GM21529 (cell line): ENCODE measurements around the gene FARS2.

Source experiments
- ATAC-seq: cut with Tn5 transposase; IDR thresholded peaks from one replicate; pipeline ENCODE4 v1.9.1; 2021; ENCODE audit not compliant: unreplicated experiment

FARS2 gene

DNA sequence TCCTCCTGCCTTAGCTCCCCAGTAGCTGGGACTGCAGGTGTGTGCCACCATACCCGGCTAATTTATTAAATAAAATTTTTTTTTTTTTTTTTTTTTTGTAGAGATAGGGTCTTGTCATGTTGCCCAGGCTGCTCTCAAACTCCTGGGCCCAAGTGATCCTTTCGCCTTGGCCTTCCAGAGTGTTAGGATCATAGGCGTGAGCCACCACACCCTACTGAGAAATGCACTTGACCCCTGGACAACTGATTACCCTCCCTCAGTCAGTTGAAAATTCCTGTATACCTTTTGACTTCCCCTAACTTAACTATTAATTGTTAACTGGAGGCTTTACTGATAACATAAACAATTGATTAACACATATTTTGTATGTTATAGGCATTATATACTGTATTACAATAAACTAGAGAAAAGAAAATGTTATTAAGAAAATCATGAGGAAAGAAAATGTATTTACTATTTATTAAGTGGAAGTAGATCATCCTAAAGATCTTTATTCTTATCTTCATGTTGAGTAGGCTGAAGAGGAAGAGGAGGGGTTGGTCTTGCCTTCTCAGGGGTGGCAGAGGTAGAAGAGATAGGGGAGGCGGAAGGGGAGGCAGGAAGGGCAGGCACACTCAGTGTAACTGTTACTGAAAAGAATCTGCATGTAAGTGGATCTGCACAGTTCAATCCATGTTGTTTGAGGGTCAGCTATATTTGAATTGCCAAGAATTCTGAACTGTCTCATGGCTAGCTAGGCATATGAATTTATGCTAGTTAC, 104.3 kb downstream of the FARS2 start:
- ATAC-seq = no peak

- ATAC-seq = no peak
Measured at GRCh38 chr6:5366941-5367340, 105.6 kb downstream of the FARS2 start.

DNA sequence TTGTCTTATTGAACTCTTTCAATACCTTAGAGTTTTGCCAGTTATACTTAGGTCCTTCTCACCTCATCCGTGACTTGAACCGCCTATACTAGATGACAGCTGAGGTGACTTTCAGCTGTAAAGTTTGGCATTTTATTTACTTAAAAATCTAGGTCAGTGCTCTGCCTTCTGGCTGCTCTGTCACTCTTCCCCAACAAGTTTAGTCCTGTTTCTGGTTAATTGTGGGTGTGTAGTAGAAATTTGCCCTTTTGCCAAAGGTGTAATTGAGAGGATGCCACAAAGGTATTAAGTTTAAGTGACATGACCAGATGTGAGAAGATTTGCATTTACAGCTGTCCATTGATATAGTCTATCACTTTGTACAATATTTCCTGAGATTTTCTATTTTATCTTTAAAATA, 106.2 kb downstream of the FARS2 start:
- ATAC-seq = no peak

DNA sequence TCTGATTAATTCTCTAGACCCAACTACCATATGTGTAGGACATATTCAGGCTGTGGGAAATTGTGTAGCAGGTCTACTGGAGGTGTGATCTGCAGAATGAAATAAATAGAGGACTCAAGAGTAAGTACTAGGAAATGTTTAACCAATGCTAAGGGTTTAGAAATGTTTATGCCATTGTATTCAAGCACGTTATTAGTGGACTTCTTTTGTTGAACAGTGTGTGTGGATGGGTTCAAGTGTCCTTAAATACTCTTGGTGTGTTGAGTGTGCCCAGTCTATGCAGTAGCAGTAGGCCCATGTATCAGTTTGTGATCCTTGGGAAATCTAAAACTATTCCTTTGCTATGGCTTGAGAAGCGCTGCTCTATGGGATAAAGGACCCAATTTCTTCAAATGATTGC, 112.1 kb downstream of the FARS2 start:
- ATAC-seq = no peak

DNA sequence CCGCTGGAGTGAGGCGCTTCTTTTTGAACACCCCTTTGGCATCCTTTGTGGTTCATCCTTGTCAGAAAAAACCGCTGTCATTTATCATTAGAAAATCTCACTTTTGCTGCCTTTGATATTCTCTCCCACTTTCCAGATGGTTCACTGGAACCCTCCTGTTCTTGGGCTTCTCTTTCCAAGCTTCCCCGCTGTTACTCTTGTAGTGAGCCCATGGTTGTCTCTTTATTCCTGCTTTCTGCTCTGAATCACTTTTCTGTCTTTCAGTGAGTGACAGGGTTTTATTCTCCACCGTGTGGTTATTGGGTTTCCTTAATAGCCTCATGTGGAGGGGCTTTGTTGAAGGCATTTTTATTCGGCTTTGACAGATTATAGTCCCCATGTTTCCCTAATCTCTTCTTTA, 117.0 kb downstream of the FARS2 start:
- ATAC-seq = no peak

DNA sequence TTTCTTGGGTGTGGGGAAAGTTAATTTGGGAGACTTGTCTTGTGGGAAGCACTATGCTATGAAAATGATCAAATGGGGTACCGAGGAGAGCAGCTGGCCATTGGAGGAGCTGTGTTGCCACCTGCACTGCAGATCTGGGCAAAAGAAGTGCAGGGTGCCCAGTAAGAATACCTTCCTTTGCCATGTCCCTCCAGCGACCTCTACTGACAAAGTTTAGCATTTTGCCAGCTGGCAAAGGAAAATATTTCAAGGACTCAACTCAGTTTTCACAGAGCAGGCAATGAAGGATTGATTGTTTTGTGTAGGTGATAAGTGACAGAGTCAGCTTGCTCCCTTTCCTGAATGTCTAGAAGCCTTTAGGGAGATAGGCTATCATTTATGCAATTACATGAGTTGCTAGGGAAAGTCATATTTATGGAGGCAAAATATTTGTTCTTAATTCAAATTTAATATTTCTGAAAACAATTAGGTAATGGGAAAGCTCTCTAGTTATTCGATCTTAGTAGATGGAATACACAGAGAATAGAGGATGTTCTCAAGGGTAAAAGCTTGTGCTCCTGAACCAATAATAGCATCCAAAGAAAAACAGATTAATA, 118.4 kb downstream of the FARS2 start:
- ATAC-seq = no peak

DNA sequence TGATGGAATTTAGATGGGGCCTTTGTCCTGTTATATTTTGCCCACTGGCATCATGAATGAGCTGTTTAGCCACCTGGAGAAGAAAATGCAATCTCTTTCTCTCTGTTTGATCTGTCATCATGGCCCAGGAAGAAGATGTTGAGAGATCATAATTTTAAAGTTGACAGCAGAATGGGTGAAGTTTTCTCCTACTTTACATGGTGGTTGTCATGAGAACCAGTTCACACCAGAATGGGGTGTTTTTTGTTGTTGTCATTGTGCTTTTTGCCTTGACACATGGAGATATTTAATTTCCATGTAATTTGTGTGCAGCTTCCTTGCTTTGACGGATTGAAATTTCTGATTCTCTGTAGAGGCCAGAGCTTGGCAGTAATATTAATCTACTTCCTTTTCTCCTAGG, 122.5 kb downstream of the FARS2 start:
- no peak for ATAC-seq

DNA sequence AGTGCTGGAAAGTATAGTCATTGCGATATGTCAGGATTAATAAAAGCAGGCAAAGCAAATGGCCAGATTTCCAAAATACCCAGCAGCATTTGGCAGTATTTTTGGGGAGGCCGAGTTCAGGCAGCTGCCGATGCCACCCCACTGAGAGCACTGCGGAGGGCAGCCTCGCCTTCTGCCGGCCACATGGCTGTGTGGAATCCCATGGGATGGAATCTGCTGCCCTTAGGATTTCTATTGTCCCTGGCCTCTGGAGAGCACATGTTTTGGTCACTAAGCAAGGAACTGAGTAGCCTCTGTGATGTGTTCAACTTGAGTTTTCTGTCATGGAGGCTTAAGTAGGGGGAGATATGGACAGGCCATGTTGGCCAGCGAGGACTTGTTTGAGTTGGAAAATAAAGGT, 123.0 kb downstream of the FARS2 start:
- no peak for ATAC-seq

DNA sequence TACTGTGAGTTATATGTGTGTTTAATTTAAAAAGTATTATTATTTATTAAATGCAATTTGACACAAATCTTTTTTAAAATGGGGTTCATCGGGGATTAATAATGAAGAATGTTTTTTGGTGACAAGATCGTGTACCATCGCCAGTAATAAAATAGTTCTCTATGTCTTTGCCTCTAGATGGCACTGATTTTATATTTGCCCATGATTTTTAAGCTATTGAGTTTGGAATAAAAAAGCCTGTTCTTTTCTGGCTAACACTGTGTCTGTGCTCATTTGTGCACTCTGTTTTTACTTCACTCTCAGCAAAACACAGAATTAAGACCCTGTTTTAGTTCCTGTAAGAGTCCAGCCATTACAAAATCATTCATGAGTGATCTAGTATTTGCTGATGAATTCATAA, 127.0 kb downstream of the FARS2 start:
- no peak for ATAC-seq

GRCh38 chr6:5389086-5389745, 127.9 kb downstream of the FARS2 start:
- ATAC-seq = no peak

- no peak for ATAC-seq
Measured at GRCh38 chr6:5390177-5390576, 128.9 kb downstream of the FARS2 start.

DNA sequence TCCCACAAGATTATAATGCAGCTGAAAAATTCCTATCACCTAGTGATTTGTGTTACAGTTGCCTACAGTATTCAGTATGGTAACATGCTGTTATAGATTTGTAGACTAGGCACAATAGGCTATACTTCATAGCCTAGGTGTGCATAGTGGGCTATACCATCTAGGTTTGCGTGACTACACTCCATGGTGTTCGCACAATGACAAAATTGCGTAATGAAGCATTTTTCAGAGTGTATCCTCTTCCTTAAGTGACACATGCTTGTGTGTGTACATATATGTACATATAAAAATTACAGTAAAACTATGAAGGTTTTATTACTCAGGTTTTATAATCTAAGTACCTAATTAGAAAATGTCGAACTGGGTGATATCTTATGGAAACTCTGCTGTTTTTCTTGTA, 133.0 kb downstream of the FARS2 start:
- no peak for ATAC-seq

- no peak for ATAC-seq
Measured at GRCh38 chr6:5395719-5396118, 134.4 kb downstream of the FARS2 start.

DNA sequence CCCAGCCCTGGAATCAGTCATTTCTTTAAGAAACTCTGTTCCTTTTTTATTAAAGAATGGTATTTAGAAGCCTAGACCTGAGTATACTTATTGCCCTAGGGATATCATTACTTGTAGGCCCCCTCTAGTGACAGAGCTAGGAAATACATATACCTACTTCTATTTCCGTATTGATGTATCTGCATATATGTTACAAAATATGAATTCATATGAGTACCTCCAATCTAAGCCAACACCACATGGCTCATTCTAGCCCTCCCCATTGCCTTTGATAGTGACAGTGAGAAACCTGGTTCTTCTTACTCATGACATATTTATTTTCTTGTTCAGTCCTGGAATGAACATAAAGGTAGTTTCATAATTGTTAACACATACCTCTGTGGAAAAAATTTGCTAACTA, 137.2 kb downstream of the FARS2 start:
- peak; percentile 81 for ATAC-seq

DNA sequence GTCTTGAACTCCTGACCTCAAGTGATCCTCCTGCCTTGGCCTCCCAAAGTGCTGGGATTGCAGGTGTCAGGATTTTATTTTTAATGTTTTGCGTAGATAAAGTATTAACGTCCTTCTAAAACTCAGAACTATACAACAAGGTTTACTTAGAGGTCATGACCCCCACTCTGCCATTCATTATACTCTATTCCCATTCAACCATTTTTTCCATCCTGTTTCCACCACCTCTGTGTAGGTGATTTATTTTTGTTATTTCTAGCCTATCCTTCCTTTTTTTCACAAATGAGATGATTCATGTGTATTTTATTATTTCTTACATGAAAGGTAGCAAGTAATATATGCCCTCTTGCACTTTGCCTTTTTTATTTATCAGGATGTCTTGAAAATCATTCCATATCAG, 138.1 kb downstream of the FARS2 start:
- no peak for ATAC-seq

- no peak for ATAC-seq
Measured at GRCh38 chr6:5401845-5402738, 140.8 kb downstream of the FARS2 start.

GRCh38 chr6:5403076-5403475, 141.8 kb downstream of the FARS2 start:
- ATAC-seq = no peak

GRCh38 chr6:5403609-5404008, 142.3 kb downstream of the FARS2 start:
- ATAC-seq = no peak

- ATAC-seq = no peak
Measured at GRCh38 chr6:5405976-5406375, 144.7 kb downstream of the FARS2 start.

DNA sequence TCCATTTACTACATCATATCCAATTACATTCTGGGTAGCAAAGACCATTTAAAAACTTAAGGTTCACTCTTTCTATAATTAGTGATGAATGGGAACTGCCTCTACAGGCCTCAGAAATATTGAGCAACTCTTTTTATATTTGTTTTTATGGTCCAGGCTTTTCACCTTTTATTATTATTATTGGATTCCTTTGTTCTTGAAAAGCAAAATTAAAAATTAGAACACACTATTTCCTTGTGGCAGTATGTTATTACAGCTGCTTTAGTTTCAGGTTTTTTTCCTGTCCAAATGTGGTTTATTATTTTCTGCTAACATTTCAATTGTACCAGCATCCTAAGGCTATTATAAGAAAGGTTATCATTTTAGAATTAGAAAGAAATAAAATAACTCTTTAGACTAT, 150.1 kb downstream of the FARS2 start:
- ATAC-seq = no peak

- no peak for ATAC-seq
Measured at GRCh38 chr6:5412017-5412416, 150.7 kb downstream of the FARS2 start.
